PC-9 (cell line): ENCODE results near the gene RAB35.

Experiments used
- EZH2 ChIP-seq: fragments of 200-600 bp; sonication (generic); IDR thresholded peaks from 2 replicates; pipeline ENCODE4 v1.8.0; 2017; ENCODE audit warnings: antibody characterized with exemption, low read depth
- TF ChIP-seq, protein P1 (sequence below): fragments of 200-600 bp; sonication (generic); conservative IDR thresholded peaks from 2 replicates; pipeline ENCODE4 v1.6.1; 2017; ENCODE audit warnings: mixed run types, antibody characterized with exemption, mild to moderate bottlenecking, moderate library complexity

DNA sequence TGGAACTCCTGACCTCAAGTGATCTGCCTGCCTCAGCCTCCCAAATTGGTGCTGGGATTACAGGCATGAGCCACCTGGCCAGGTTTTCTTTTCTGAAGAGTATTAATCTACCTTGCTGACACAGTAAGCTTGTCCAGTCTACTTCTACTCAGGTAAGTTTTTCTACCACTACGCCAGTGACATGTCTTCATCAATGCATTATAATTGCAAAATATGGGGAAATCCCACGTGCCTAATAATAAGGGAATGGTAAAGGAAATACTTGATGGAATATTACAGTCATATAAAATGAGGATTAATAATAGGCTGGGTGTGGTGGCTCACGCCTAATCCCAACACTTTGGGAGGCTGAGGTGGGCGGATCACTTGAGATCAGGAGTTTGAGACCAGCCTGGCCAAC, 62.3 kb downstream of the RAB35 start:
- TF ChIP-seq, protein P1, sequence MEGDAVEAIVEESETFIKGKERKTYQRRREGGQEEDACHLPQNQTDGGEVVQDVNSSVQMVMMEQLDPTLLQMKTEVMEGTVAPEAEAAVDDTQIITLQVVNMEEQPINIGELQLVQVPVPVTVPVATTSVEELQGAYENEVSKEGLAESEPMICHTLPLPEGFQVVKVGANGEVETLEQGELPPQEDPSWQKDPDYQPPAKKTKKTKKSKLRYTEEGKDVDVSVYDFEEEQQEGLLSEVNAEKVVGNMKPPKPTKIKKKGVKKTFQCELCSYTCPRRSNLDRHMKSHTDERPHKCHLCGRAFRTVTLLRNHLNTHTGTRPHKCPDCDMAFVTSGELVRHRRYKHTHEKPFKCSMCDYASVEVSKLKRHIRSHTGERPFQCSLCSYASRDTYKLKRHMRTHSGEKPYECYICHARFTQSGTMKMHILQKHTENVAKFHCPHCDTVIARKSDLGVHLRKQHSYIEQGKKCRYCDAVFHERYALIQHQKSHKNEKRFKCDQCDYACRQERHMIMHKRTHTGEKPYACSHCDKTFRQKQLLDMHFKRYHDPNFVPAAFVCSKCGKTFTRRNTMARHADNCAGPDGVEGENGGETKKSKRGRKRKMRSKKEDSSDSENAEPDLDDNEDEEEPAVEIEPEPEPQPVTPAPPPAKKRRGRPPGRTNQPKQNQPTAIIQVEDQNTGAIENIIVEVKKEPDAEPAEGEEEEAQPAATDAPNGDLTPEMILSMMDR, result no peak
- TF ChIP-seq EZH2, result no peak
